Measurements from ENCODE around the gene TLR3. TPM values are rescaled to one million over a fixed set of nuclear protein-coding genes. Genes with fewer than 3 reads are reported as not detected.

The TLR3 gene
- total RNA-seq, 1 donor from 2014 or later: 3.2 TPM

DNA sequence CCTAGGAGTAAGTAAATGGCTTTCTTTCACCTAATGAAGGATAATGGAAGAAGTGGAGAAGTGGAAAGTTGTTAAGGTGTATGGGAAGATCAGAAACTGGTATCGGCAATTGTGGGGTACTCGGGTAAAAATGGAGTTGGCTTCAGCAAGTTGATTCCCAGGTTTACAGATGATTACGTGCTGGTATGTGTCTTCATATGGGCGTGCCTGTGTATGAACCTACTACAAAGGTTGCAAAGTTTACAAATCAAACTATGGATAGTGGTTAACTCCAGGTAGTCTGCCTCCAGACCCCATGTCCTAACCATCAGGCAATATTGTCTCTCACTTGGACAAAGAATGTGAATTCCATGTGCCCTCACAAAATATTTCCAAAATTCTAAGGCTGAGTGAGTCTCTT, 773 bp downstream of the TLR3 start:
- peaks cover 21% of the 10 kb centered on the region for H3K4me1 Mint-ChIP-seq (ENCODE audit: low read depth)
- no peak overlapping the region for H3K4me3 Mint-ChIP-seq (ENCODE audit: unreplicated experiment)
- DNase-seq (ENCODE audit: low spot score): no peak
- H3K9me3 Mint-ChIP-seq (ENCODE audit: low read depth): no peaks in the 10 kb centered on the region
- H3K36me3 Mint-ChIP-seq (ENCODE audit: low read depth): no peaks in the 10 kb centered on the region
- H3K27ac Mint-ChIP-seq (ENCODE audit: unreplicated experiment): no peak overlapping the region
- H3K27me3 Mint-ChIP-seq (ENCODE audit: low read depth): no peaks in the 10 kb centered on the region
- TF ChIP-seq, protein P1, sequence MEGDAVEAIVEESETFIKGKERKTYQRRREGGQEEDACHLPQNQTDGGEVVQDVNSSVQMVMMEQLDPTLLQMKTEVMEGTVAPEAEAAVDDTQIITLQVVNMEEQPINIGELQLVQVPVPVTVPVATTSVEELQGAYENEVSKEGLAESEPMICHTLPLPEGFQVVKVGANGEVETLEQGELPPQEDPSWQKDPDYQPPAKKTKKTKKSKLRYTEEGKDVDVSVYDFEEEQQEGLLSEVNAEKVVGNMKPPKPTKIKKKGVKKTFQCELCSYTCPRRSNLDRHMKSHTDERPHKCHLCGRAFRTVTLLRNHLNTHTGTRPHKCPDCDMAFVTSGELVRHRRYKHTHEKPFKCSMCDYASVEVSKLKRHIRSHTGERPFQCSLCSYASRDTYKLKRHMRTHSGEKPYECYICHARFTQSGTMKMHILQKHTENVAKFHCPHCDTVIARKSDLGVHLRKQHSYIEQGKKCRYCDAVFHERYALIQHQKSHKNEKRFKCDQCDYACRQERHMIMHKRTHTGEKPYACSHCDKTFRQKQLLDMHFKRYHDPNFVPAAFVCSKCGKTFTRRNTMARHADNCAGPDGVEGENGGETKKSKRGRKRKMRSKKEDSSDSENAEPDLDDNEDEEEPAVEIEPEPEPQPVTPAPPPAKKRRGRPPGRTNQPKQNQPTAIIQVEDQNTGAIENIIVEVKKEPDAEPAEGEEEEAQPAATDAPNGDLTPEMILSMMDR (IDR thresholded peaks at IDR 0.05): no peak

DNA sequence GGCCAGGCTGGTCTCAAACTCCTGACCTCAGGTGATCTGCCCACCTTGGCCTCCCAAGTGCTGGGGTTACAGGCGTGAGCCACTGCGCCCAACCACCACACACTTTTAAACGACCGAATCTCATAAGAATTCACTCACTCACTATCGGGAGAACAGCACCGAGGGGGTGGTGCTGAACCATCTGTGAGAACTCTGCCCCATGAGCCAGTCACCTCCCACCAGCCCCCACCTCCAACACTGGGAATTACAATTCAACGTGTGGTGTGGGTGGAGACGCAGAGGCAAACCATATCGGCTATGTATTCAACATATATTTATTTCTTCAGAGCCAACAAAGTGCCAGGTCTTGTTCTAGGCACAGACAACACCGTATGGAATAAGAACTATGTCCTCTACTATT, 3.6 kb downstream of the TLR3 start:
- Mint-ChIP-seq H3K27me3 (ENCODE audit: low read depth) (no peaks in the 10 kb centered on the region), H3K9me3 (ENCODE audit: low read depth) (no peaks in the 10 kb centered on the region), H3K4me3 (ENCODE audit: unreplicated experiment) (no peak overlapping the region), H3K27ac (ENCODE audit: unreplicated experiment) (no peak overlapping the region), H3K36me3 (ENCODE audit: low read depth) (no peaks in the 10 kb centered on the region), H3K4me1 (ENCODE audit: low read depth) (peaks cover 21% of the 10 kb centered on the region)
- DNase-seq (ENCODE audit: low spot score): no peak
- TF ChIP-seq, protein P1 (IDR thresholded peaks at IDR 0.05): no peak

DNA sequence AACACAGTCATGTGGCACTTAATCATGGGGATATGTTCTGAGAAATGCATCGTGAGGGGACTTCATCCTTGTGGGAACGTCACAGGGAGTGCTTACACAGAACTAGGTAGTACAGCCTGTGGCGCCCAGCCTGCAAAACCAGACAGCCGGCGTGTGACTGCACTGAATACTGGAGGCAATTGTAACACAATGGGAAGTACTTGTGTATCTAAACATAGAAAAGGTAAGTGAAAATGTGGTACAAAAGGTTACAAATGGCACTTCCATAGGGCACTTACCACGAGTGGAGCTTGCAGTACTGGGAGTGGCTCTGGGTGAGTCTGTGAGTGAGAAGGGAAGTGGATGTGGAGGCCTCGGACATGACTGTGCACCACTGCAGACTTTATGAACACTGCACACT, 5.2 kb downstream of the TLR3 start:
- H3K27ac Mint-ChIP-seq (ENCODE audit: unreplicated experiment): no peak overlapping the region
- DNase-seq (ENCODE audit: low spot score): no peak
- H3K36me3 Mint-ChIP-seq (ENCODE audit: low read depth): no peaks in the 10 kb centered on the region

DNA sequence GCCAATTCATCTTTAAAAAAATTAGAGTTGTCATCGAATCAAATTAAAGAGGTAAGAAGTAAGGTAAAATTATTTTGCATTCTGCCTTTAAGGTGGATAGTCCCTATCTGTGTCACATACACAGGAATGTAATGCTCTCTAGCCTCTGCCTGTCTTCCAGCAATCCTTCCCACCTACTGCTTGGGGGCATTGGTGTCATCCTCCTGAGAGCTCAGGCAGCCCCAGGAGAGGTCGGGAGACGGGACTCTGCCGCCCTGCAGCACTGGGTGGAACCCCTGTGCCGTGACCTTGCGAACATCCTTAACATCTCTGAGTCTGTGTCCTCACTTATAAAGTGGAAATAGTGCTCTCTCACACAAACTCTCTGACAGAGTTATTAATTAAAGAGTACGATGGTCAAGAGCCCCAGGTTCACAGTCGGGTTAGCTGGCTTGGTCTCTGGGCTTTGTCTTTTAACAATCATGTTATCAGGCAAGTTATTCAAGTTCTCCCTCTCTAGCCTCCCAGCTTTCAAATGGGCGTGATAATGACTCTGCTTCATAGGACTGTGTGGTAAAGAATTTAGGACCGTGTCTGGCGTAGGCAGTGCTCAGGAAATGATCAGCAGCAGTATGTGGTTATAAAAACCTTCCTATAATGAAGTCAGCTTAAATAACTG, 10.2 kb downstream of the TLR3 start:
- Mint-ChIP-seq H3K27me3 (ENCODE audit: low read depth) (no peaks in the 10 kb centered on the region), H3K36me3 (ENCODE audit: low read depth) (no peaks in the 10 kb centered on the region), H3K4me1 (ENCODE audit: low read depth) (peaks cover 27% of the 10 kb centered on the region), H3K4me3 (ENCODE audit: unreplicated experiment) (no peak overlapping the region), H3K27ac (ENCODE audit: unreplicated experiment) (no peak overlapping the region), H3K9me3 (ENCODE audit: low read depth) (no peaks in the 10 kb centered on the region)
- no peak for DNase-seq (ENCODE audit: low spot score)
- TF ChIP-seq, protein P1 (IDR thresholded peaks at IDR 0.05): no peak

More for the DNA sequence above, 5.2 kb downstream of the TLR3 start:
- Mint-ChIP-seq H3K9me3 (ENCODE audit: low read depth) (no peaks in the 10 kb centered on the region), H3K4me3 (ENCODE audit: unreplicated experiment) (no peak overlapping the region), H3K27me3 (ENCODE audit: low read depth) (no peaks in the 10 kb centered on the region), H3K4me1 (ENCODE audit: low read depth) (peaks cover 16% of the 10 kb centered on the region)
- TF ChIP-seq, protein P1 (IDR thresholded peaks at IDR 0.05): no peak

DNA sequence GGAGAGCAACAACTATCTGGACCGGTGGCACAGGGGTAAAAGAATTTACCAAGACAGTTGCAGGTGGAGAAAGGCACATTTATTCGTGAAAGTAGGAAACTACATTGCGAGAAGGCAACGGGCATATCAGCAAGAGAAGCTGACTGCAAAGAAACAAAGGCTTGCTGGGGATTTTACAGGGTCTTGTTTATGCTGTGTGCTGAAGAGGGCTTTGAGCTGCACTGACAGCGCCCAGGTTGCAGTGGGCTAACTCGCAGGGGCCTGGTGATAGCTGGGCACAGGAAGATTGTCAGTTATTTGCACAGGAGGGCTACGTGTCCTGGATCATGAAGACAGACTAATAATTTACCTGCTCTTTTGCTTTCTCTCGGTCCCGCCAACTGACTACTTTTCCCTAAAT, 10.7 kb downstream of the TLR3 start:
- no peaks in the 10 kb centered on the region for H3K36me3 Mint-ChIP-seq (ENCODE audit: low read depth)
- TF ChIP-seq, protein P1 (IDR thresholded peaks at IDR 0.05): no peak
- H3K9me3 Mint-ChIP-seq (ENCODE audit: low read depth): no peaks in the 10 kb centered on the region
- H3K4me1 Mint-ChIP-seq (ENCODE audit: low read depth): peaks cover 25% of the 10 kb centered on the region
- no peaks in the 10 kb centered on the region for H3K27me3 Mint-ChIP-seq (ENCODE audit: low read depth)
- H3K4me3 Mint-ChIP-seq (ENCODE audit: unreplicated experiment): no peak overlapping the region
- no peak overlapping the region for H3K27ac Mint-ChIP-seq (ENCODE audit: unreplicated experiment)
- DNase-seq (ENCODE audit: low spot score): no peak
